ENCODE data around the gene BIN1.
"Not testable (repeated sequence)": the region's sequence is repeated elsewhere in the genome, so short reads cannot be mapped to it uniquely, and the experiment has no call there.

BIN1 gene

DNA sequence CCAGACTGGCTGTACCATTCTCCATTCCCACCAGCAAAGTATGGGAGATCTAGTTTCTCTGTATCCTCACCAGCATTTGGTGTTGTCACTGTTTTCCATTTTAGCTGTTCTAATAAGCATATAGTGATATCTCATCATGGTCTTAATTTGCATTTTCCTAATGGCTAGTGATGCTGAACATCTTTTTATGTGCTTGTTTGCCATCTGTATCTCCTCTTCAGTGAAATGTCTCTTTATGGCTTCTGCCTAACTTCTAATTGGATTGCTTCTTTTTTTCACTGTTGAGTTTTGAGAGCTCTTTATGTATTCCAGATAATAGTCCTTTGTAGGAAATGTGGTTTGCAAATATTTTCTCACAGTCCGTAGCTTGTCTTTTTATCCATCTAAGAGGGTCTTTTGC is 18.9 kb upstream of the BIN1 start:
- CTCF ChIA-PET = no interaction called here
- POLR2A ChIA-PET (ENCODE audit: low non-redundant PET) = no interaction called here
- TF ChIP-seq, protein P1, sequence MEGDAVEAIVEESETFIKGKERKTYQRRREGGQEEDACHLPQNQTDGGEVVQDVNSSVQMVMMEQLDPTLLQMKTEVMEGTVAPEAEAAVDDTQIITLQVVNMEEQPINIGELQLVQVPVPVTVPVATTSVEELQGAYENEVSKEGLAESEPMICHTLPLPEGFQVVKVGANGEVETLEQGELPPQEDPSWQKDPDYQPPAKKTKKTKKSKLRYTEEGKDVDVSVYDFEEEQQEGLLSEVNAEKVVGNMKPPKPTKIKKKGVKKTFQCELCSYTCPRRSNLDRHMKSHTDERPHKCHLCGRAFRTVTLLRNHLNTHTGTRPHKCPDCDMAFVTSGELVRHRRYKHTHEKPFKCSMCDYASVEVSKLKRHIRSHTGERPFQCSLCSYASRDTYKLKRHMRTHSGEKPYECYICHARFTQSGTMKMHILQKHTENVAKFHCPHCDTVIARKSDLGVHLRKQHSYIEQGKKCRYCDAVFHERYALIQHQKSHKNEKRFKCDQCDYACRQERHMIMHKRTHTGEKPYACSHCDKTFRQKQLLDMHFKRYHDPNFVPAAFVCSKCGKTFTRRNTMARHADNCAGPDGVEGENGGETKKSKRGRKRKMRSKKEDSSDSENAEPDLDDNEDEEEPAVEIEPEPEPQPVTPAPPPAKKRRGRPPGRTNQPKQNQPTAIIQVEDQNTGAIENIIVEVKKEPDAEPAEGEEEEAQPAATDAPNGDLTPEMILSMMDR (conservative IDR thresholded peaks at IDR 0.05; ENCODE audit: low read depth) = no peak
- no peak overlapping the region for H3K27ac ChIP-seq
- DNase-seq (ENCODE audit: low spot score) = no peak

DNA sequence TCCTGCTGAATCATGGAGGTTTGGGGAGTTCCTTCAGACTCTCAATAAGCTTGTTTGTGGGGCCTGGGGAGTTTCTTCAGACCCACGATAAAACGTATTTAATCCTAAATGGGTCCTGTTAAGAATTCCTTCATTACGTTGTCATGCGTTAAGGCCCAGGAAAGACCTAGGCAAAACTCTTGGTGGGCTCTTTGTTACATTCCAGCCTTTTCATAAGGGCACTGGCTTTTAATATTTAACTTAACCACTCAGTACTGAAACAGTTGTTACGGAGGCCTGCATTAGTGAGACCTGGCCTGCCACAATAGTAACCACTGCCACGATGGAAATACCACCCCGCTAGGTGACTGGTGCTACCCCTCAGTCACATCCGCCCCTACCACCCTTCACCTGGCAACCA is 17.5 kb upstream of the BIN1 start:
- TF ChIP-seq, protein P1 (conservative IDR thresholded peaks at IDR 0.05; ENCODE audit: low read depth) = no peak
- ChIA-PET POLR2A (ENCODE audit: low non-redundant PET) (no interaction called here), CTCF (no interaction called here)
- no peak overlapping the region for H3K27ac ChIP-seq
- DNase-seq (ENCODE audit: low spot score) = no peak

DNA sequence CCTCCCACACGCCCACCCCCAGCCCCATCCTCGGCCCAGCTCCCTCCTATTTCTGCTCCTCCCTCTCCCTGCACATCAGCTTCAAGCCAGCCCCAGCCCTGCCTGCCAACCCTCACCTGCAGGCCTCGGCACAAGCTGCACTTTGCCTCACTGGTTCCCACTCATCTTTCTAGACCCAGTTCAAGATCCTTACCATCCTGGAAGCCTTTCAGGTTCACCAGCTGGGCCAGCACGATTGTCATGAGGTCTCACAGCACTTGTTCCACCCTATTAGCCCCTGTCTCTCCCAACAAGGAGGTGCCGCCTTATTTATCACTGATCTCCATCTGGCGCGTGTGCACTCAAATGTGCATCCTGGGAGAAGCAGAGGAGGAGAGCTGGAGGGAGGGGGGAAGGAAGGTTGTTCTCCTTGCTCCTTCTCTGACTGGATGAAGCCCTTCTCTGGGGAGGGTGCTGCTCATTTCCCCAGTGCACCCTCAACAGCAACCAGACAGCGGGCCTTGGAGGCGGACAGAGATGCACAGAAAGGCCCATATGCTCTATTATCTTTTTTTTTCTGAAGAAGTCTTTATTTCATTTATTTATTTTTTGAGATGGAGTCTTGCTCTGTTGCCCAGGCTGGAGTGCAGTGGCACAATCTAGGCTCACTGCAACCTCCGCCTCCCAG is 15.5 kb upstream of the BIN1 start:
- ChIA-PET POLR2A (ENCODE audit: low non-redundant PET) (no interaction called here), CTCF (no interaction called here)
- DNase-seq (ENCODE audit: low spot score) = no peak
- H3K27ac ChIP-seq = peak overlapping the region; percentile 35; the same call in 1 of the 2 replicates
- TF ChIP-seq, protein P1 (conservative IDR thresholded peaks at IDR 0.05; ENCODE audit: low read depth) = no peak

DNA sequence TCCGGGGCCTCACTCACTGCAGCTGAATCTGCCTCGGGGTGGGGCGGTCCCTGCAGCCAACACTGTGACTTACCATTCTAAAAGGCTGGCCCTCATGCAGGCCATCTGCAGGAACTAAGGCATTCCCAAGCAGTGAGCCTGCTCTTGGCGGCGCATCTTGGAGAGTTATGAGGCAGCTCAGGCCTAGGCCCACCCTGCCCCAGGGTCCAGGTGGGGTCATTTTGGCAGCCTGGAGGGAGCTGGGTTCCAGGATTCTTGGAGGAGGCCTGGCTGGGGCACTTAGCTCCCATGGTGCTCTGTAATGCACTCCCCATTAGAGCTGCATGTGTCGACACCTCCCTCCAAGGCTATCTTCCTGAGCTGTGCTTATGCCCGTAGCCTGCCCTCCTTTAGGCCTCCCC is 14.8 kb upstream of the BIN1 start:
- CTCF ChIA-PET = interaction anchor here (0.6 kb wide), 1 partner anchor 76 kb away, joined by 3 read pairs; no protein-coding TSS in a partner anchor
- TF ChIP-seq, protein P1 (conservative IDR thresholded peaks at IDR 0.05; ENCODE audit: low read depth) = no peak
- no peak for DNase-seq (ENCODE audit: low spot score)
- POLR2A ChIA-PET (ENCODE audit: low non-redundant PET) = no interaction called here
- H3K27ac ChIP-seq = peak overlapping the region; percentile 35

DNA sequence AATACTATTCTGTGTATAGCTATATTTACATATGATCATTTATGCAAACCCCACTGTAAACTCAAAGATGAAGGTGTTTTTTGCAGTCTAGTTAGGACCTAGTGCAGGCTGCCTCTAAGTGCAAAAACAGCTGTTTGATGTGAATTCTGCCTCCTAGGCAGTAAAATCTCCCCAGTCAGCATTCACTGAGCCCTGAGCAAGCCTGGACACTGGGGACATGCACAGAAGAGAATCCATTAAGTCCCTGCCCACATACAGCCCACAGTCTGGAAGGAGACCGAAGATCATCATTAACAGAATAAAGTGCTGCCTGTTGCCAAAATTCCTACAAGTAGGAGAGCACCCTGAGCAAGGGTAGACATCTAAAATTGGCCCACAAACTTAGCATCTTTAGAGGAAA is 14.4 kb upstream of the BIN1 start:
- ChIA-PET POLR2A (ENCODE audit: low non-redundant PET) (no interaction called here), CTCF (interaction anchor here (0.6 kb wide), 1 partner anchor 76 kb away, joined by 3 read pairs; no protein-coding TSS in a partner anchor)
- peak overlapping the region; percentile 35 for H3K27ac ChIP-seq
- TF ChIP-seq, protein P1 (conservative IDR thresholded peaks at IDR 0.05; ENCODE audit: low read depth) = no peak
- DNase-seq (ENCODE audit: low spot score) = no peak

DNA sequence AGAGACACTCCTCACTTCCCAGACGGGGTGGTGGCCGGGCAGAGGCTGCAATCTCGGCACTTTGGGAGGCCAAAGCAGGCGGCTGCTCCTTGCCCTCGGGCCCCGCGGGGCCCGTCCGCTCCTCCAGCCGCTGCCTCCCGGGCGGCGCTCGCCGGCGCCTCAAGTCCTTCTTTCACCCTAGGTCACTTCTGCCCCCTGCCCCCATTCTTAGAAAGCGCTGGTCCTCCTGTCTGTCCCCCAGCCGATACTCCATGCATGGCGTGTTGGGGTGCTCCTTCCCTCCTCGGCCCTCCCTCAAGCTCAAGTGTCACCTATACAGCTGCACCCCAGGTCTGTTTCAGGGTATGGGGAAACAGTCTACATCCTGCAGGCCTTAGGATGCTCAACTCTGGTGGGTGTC is 13.5 kb upstream of the BIN1 start:
- CTCF ChIA-PET; H3K27ac ChIP-seq; DNase-seq (ENCODE audit: low spot score); POLR2A ChIA-PET (ENCODE audit: low non-redundant PET): not testable (repeated sequence)

DNA sequence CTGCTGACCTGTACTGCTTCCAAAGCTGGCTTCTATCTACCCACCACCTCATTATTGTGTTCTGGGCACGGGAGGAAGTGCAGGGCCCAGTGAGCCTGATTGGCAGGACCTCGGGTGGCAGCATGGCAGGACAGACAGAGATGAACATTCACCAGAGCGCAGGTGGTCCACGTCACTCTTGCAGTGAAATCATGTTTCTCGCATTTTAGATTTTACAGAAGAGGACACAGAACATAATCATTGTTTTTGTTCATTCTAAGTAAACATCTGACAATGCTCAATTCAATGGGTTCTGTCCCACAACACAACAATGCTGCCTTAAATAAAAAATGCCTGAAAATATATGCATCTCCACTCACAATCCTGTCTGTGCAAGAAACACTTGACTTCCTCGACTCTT is 11.5 kb upstream of the BIN1 start:
- no peak for DNase-seq (ENCODE audit: low spot score)
- ChIA-PET CTCF (no interaction called here), POLR2A (ENCODE audit: low non-redundant PET) (no interaction called here)
- TF ChIP-seq, protein P1 (conservative IDR thresholded peaks at IDR 0.05; ENCODE audit: low read depth) = no peak
- H3K27ac ChIP-seq = no peak overlapping the region
